ENCODE data around the gene METTL8. TPM values are rescaled to one million over a fixed set of nuclear protein-coding genes. Genes with fewer than 3 reads are reported as not detected.

The METTL8 gene
- total RNA-seq, 1 donor from 2014 or later: 6.7 TPM

- DNase-seq (ENCODE audit: low spot score in 2 of 2): no peak
- no peak overlapping the region for H3K4me3 ChIP-seq
- intact Hi-C loops (cut with DNase I): no loop called here
- no peak for TF ChIP-seq CTCF (IDR thresholded peaks at IDR 0.05)
- no peaks in the 10 kb centered on the region for H3K27me3 ChIP-seq
- H3K4me1 ChIP-seq: no peaks in the 10 kb centered on the region
- H3K27ac ChIP-seq: no peak overlapping the region
- H3K36me3 ChIP-seq: no peaks in the 10 kb centered on the region
- H3K9me3 ChIP-seq: no peaks in the 10 kb centered on the region
These were observed 153.6 kb downstream of the METTL8 start for GRCh38 chr2:171279983-171280790.

- TF ChIP-seq CTCF (IDR thresholded peaks at IDR 0.05): no peak
- Histone ChIP-seq H3K4me3 (no peak overlapping the region), H3K36me3 (no peaks in the 10 kb centered on the region), H3K9me3 (no peaks in the 10 kb centered on the region), H3K27ac (no peak overlapping the region), H3K27me3 (no peaks in the 10 kb centered on the region), H3K4me1 (no peaks in the 10 kb centered on the region)
- no peak for DNase-seq (ENCODE audit: low spot score in 2 of 2)
- intact Hi-C loops (cut with DNase I): no loop called here
These were observed 159.0 kb downstream of the METTL8 start for GRCh38 chr2:171274757-171275156.

DNA sequence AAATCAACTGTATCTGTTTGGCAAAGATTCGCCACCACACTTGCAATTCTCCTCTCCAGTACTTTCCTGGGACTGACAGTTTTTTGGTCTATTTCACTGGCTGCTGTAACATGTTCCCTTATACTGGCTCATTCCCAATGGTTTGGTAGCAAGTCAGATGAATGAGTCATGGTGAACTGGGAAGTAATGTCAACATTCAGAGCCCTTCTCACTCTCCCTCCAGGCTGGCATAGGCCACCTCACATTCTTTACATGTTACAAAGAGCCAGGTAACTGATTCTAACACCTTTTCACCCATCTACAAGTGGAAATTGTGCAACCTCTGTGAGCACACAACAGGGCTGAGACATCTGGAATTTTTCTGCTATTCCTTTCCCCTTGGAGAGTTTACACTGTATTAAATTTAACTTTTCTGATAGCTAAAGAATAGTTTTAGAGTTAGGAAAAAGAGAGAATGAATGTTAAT, 161.8 kb downstream of the METTL8 start:
- H3K4me1 ChIP-seq: no peaks in the 10 kb centered on the region
- H3K36me3 ChIP-seq: no peaks in the 10 kb centered on the region
- no peak overlapping the region for H3K4me3 ChIP-seq
- H3K9me3 ChIP-seq: no peaks in the 10 kb centered on the region
- H3K27me3 ChIP-seq: no peaks in the 10 kb centered on the region
- peak overlapping the region in 1 of 2 donors; percentile 41 for H3K27ac ChIP-seq
- intact Hi-C loops (cut with DNase I): no loop called here
- no peak for TF ChIP-seq CTCF (IDR thresholded peaks at IDR 0.05)
- DNase-seq (ENCODE audit: low spot score in 2 of 2): peak in 1 of 2 donors; percentile 69

- Histone ChIP-seq H3K36me3 (no peaks in the 10 kb centered on the region), H3K4me1 (no peaks in the 10 kb centered on the region), H3K27me3 (no peaks in the 10 kb centered on the region), H3K9me3 (no peaks in the 10 kb centered on the region), H3K27ac (peak overlapping the region in 1 of 2 donors; percentile 41), H3K4me3 (no peak overlapping the region)
- no peak for TF ChIP-seq CTCF (IDR thresholded peaks at IDR 0.05)
- DNase-seq (ENCODE audit: low spot score in 2 of 2): no peak
- intact Hi-C loops (cut with DNase I): no loop called here
These were observed 162.4 kb downstream of the METTL8 start for GRCh38 chr2:171271386-171271785.

DNA sequence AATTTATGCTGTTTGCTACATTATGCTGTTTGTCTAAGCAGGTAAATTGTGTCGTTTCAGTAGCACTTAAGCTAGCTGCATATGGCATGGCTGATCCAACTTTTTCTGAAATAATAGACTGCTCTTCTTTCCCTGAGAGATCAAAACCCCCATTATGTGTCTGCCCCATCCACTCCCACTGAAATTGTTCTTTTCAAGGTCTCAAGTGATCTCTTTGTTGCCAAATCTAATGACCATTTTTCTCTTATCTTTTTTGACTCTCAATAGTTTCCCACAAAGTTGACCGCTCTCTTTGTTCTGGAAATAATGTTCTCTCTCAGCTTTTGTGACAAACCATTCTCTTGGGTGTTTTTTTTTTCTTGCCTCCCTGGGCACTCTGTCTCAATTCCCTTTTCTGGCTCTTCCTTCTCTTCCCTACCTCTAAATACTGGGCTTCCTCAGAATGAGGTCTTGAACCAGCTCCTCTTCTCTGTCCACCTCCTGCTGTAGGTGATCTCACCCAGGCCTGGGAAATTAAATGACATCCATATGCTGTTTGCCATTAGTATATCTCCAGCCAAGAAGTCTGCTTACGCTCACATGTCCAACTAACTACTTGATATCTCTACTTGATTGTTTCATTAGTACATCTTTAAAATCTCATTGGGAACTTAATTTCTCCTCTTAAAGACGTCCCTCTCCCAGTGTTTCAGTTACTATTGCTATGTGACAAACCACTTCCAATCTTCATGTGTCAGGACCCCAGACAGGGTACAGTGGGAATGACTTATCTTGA, 165.7 kb downstream of the METTL8 start:
- H3K4me1 ChIP-seq: no peaks in the 10 kb centered on the region
- intact Hi-C loops (cut with DNase I): no loop called here
- no peaks in the 10 kb centered on the region for H3K9me3 ChIP-seq
- H3K27me3 ChIP-seq: no peaks in the 10 kb centered on the region
- H3K27ac ChIP-seq: no peak overlapping the region
- TF ChIP-seq CTCF (IDR thresholded peaks at IDR 0.05): no peak
- no peak overlapping the region for H3K4me3 ChIP-seq
- DNase-seq (ENCODE audit: low spot score in 2 of 2): no peak
- no peaks in the 10 kb centered on the region for H3K36me3 ChIP-seq

Other genes starting within 250 kb of the METTL8 start
- gene DCAF17, start 236 bp upstream of the METTL8 start, total RNA-seq: 22.6 TPM
- 222 TPM for gene CYBRD1, start 88.5 kb upstream of the METTL8 start, total RNA-seq